HL-60 (cell line): ENCODE measurements around the gene ZNF841.

Source experiments
- CTCF ChIP-seq: IDR thresholded peaks from one replicate; pipeline ENCODE4 v1.5.1; 2011; ENCODE audit warnings: low read length, control low read depth, inconsistent platforms; ENCODE audit not compliant: insufficient read depth
- GABPA ChIP-seq: IDR thresholded peaks from 2 replicates; pipeline ENCODE4 v1.6.1; 2012; ENCODE audit warnings: low read depth
- POLR2AphosphoS5 ChIP-seq: IDR thresholded peaks from 2 replicates; pipeline ENCODE4 v1.6.1; 2012; ENCODE audit warnings: low read depth

- no peak; the same call in 1 of the 2 replicates for TF ChIP-seq POLR2AphosphoS5
- TF ChIP-seq GABPA, result no peak
- TF ChIP-seq CTCF, result no peak
Observed at GRCh38 chr19:52138983-52139251, 43.4 kb upstream of the ZNF841 start.
